Activated T-cell treated with anti-CD3 and anti-CD28 coated beads for 48 hours (primary cell): ENCODE data around the gene OPN1LW.
A peak's percentile ranks its signal among the peaks of the same experiment; 100 is the strongest.
"Not testable (repeated sequence)": the region's sequence is repeated elsewhere in the genome, so short reads cannot be mapped to it uniquely, and the experiment has no call there.

Experiments
- DNase-seq: peaks from one replicate; pipeline ENCODE4 v3.0.0-alpha.2; 2020; ENCODE audit warnings: low read depth

Gene OPN1LW

DNA sequence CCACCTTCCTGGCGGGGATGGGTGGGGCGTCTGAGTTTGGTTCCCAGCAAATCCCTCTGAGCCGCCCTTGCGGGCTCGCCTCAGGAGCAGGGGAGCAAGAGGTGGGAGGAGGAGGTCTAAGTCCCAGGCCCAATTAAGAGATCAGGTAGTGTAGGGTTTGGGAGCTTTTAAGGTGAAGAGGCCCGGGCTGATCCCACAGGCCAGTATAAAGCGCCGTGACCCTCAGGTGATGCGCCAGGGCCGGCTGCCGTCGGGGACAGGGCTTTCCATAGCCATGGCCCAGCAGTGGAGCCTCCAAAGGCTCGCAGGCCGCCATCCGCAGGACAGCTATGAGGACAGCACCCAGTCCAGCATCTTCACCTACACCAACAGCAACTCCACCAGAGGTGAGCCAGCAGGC lies at the start of gene OPN1LW:
OPN1LW (plus strand) TSS at position 234 of the 400 bp plus-strand sequence; CDS start at position 275, 41 bp downstream.
- not testable (repeated sequence) for DNase-seq

DNA sequence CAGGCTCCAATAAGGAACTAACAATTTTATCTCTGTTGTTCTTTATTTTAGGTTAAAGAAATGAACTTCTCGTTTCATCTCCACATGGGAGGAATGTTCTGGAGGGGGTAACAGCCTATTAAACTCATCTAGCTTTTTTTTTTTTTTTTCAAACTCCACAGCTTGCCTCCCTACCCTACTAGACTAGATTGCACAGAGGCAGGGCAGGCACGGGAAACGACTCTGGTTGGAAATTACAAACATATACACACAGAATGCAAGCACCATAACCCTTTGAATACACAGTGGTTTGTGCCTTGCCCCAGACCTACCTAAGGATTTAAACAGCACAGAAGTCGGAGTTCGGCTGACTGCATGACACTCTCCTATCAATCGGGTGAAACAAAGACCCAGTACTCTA lies 49.2 kb upstream of the OPN1LW start:
- DNase-seq = no peak

DNA sequence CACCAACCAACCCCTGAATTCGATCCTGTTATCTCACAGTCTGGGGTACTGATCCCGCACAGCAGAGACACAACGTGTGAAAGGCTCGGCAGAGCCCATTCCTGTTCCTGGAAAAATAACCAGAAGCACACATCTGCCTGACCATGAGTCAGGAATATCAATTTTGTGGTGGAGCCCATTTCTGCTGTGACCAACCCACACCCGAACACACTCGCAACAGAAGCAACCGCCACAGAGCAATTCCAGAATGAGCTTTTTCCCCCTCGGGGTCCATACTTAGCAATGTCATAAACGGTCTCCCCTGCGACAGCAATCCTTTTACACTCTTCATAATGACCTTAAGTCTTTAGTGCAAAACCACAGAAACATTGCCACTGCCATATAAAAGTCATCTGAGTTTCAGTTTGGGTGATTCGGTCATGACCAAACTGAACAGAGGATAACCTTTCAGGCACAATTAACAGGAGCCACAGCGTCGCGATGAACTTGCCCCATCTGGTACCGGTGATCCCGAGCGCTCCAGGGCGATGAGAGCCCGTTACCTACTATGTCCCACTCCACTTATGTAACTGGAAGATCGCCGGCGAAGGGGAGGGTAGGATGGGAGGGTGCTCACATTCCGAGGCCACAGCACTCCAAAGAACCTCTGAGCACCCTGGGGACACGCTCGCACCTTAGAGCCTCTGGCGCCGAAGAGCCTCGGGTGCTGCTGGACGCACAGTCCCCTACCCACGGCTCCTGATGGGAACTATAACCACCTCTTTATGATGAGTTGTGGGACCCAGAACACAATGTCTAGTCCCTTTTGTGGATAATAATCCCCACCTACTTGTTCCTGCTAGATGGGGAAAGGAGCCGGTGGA lies 47.7 kb upstream of the OPN1LW start:
- no peak for DNase-seq

DNA sequence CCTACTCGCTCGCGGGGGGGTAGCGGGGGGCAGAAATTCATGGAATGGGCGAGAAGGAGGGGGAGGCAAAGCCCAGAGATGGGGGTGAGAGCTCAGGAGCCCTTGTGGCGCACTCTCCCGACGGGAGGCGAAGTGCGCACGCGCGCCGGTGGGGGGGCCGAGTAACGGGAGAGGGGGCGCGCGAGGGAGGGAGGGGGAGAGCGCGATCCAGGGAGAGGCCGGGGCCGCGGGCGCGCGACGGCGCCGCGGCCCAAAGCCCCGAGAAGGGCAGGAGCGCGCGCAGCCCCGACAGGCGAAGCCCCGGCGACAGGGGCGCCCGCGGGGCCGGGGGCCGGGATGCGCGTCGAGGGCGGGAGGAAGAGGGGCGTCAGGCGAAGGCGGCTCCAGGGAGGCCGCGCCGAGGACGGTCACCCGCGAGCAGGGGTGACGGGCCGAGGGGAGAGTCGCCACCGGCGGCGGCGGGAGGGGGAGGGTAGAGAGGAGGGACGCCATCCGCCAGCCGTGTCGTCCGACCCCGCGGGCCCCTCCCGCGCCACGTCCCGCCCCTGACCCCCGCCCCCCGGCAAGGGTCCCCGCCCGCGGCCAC lies 46.9 kb upstream of the OPN1LW start:
- DNase-seq = peak; percentile 59

DNA sequence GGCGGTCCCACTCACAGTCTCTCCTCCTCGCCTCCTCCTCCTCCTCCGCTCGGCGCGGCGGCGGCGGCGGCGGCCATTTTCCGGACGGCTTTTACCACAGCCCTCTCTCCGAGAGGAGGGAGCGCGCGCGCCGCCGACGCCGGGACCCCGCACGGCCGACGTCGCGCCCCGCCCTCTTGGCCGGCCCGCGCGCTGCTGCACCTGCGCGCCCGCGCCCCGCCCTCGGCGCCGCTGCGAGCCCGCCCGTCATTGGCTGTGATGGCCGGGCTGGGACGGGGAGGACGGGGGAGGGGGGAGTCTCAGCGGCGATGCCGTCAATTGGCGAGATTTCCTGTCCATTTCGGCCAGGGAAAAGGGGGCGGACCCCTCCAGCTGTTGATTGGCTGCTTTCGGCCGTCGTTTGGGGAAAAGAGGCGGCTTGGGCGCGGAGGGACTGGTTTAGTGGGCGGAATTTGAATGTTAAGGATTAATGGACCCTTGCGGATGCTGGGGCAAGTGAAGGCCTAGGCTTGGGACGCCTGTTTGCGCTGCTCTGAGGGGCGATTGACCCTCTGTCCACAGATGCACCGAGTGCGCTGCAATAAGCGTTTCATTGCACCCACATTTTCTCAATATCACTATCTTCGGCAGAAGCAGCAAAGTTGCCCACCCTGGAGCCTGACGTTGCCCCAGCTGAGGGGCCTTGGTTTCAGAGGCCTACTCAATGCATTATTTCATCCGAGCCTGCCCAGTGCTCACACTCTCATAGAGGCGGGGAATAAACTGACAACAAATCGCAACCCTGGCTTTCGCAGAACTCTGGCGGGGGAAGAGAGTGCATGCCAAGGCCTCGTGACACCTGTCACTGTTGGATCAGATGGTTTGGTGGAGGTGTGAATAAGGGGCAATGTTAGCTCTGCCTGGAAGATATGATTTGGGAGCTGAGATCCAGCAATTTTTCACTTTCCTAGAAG lies 46.2 kb upstream of the OPN1LW start, which contains the start of gene MECP2:
MECP2 (minus strand) TSS at position 129 of the 953 bp plus-strand sequence.
- DNase-seq = peak; percentile 85

DNA sequence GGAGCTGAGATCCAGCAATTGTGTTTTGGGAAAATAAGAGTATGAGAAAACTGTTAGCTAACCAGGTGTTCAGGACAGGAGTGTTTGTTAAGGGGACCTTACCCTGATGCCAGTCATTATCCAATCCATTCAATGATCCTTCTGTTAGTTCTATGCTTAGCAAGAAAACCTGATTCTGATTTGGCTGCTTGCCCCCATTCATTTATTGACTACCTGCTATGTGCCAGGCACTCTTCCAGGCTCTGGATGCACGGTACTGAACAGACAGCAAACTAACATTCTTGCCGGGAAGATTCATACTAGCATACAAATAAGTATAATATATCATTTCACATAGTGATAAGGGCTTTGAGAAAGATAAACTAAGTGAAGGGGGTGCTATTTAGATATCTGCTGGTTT lies 45.5 kb upstream of the OPN1LW start:
- DNase-seq = no peak

GRCh38 chrX:154113729-154114128 lies 30.3 kb upstream of the OPN1LW start:
- no peak for DNase-seq

DNA sequence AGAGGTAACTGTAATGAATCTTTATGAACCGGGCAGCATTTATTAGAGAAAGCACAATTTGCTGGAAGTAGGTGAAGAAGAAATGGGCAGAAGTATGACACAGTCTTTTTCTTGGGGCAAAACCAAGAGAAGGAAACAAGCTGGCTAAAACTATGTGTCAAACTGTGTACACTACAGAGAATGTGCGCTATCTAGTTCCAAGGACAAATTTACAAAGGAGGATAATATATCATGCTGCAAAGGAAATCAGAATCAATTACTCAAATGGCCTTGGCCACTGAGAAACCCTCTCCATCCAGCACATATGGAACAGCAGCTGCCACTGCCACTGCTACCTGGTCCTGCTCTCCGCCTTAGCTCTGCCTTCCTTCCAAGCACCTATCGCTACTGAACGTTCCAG lies 29.4 kb upstream of the OPN1LW start:
- no peak for DNase-seq

- DNase-seq = no peak
Measured at GRCh38 chrX:154115071-154115470, 29.0 kb upstream of the OPN1LW start.

GRCh38 chrX:154115750-154116149 lies 28.3 kb upstream of the OPN1LW start:
- no peak for DNase-seq

DNA sequence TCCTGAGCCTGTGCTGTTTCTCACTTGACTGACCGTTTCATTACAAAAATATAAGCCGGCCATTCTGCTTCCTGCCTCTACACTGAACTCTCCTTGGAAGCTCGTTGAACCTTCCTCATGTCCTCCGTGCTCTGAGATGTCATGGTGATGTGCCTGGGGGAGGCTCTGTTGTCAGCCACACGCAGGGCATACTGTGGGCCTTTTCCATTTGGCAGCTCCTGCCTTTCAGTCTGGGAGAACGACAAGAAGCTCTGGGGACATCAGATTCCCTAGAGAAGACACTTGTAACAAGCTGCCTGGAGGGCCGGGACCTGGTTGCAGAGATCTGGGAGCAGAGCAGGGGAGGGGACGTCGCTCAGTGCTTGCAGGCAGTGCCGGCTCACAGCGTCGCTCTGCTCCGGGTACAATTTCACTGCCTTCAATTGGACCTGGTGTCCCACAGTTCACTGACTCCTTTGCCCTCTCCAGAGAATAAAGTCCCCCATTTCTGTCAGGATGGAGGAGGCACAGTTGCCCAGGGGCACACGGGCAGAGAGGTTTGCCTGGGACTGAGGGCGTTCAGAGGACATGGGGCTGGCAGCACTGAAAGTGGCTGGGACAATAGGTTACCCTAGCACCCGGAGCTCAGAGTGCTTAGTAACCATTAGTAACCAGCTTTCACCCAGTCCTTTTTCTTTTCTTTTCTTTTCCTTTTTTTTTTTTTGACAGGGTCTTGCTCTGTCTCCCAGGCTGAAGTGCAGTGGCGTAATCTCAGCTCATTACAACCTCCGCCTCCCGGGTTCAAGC lies 27.4 kb upstream of the OPN1LW start:
- DNase-seq = no peak

GRCh38 chrX:154117566-154117965 lies 26.5 kb upstream of the OPN1LW start:
- DNase-seq = no peak

- DNase-seq = no peak
Measured at GRCh38 chrX:154120567-154120966, 23.5 kb upstream of the OPN1LW start.

- no peak for DNase-seq
Measured at GRCh38 chrX:154121207-154121606, 22.8 kb upstream of the OPN1LW start.

GRCh38 chrX:154121961-154122360 lies 22.1 kb upstream of the OPN1LW start:
- DNase-seq = no peak

DNA sequence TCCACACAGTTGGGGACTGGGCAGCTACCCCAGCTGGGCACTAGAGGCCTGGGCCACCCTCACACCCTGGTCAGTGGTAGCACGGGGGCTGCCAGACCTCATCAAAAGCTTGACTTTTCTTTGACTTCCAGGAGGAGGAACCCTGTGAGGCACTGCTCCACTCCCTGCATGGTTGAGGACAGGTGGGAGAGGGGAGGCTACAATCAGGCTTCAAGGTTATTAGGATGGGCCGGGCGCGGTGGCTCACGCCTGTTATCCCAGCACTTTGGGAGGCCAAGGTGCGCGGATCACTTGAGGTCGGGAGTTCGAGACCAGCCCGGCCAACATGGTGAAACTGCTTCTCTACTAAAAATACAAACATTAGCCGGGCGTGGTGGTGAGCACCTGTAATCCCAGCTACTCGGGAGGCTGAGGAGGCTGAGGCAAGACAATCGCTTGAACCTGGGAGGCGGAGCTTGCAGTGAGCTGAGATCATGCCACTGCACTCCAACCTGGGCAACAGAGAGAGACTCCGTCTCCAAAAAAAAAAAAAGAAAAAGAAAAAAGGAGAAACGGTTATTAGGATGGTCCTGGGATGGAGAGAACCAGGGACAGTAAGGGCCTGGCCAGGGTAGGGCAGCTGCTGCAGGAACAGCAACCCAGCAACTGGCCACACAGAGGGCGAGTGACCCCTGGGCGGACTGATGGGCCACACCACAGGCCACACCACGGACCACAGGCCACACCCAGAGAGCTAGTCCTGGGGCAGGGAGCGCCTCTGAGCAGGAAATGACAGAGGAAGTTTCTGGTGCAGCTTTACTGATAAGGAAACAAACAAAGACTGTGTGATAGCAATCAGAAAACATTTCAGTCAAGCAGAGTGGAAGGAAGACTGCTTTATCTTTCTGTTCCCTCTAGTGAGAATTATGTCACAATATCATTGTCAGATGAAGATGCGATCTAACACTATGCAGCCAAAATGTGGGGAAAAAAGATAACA lies 20.5 kb upstream of the OPN1LW start:
- no peak for DNase-seq

DNA sequence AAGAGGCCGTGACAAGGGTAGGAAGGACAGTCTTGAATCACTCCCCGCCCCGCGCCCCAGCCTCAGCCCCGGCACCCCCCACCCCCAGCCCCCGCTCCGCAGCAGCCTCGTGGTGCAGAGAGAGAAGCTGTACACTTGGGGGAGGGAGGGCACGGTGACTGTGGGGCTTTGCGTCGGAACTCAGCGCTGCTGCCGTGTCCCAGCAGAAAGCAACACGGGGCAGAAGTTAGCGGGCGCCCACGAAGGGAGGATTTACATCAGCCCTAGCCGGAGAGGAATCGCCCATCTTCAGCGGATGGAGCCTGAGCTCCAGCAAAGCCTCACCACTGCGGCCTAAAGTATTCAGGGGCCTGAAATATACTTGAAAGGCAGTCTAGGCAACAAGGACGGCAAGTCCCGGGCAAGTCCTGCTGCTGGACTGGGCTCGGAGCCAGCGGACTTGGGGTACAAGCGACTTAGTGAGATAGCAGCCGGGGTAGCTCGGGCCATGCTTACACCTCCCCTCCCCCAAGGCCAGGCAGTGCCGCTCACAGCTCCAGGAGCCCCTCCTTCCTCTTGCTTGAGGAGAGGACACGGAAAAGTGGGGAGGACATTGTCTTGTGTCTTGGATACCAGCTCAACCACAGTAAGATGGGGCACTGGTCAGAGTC lies 18.5 kb upstream of the OPN1LW start:
- no peak for DNase-seq

DNA sequence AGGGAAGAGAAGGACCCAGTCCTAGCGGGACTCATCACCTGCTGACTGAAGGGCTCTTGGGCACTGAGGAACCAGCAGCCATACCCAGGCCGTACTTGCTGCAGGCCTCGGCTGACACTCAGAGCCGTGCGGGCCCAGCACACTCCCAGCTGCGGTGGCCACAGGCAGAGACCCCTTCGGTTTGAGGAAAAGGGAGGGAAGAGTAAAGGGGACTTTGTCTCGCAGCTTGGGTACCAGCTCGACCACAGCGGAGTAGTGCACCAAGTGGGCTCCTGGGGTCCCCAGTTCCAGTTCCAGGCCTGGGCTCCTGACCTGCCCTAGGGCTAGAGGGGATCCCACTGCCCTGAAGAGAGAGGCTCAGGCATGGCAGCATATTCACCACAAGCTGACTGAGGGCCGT lies 17.9 kb upstream of the OPN1LW start:
- DNase-seq = no peak

DNA sequence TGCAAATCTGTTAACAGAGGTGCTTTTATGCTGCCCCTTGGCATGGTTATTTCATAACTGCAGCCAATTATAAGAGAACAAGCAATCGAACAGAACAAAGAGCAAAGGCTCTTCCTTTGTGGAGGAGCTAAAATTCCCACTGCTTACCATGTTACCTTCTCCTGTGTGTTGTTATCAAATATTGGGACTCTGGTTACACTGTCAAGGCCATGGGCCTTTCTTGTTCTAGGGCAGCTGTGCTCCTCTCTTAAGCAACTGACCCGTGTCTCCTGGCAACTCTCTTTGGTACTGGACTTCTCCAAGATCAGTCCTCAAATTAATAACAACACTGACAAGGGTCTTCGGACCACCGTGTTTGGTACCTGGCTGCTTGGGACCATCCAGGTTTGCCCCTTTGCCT lies 12.1 kb upstream of the OPN1LW start:
- DNase-seq = no peak

DNA sequence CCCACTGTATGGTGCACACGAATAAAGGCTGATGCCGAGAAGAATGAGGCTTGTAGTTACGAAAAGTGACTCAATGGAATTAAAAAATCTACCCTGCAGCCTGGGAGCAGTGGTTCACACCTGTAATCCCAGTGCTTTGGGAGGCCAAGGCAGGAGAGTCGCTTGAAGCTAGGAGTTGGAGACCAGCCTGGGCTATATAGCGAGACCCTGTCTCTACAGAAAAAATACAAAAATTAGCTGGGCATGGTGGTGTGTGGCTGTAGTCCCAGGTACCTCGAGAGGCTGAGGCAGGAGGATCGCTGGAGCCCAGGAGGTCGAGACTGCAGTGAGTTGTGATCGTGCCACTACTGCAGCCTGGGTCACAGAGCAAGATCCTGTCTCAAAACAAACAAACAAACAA lies 11.7 kb upstream of the OPN1LW start:
- DNase-seq = no peak
